Left hindlimb (tissue), 1 donor: ENCODE data around the gene ERC2.
A peak's percentile ranks its signal among the peaks of the same experiment; 100 is the strongest.
"Not testable (repeated sequence)": the region's sequence is repeated elsewhere in the genome, so short reads cannot be mapped to it uniquely, and the experiment has no call there.

ENCODE experiments used
- DNase-seq: peaks from one replicate; pipeline ENCODE4 v3.0.0-alpha.2; 2018

The ERC2 gene

GRCh38 chr3:55868347-55868746, 599.9 kb downstream of the ERC2 start:
- no peak for DNase-seq

- no peak for DNase-seq
Observed at GRCh38 chr3:55863028-55863427, 605.2 kb downstream of the ERC2 start.

- DNase-seq, result no peak
Observed at GRCh38 chr3:55860049-55860721, 608.1 kb downstream of the ERC2 start.

- DNase-seq, result no peak
Observed at GRCh38 chr3:55859305-55859704, 609.0 kb downstream of the ERC2 start.

DNA sequence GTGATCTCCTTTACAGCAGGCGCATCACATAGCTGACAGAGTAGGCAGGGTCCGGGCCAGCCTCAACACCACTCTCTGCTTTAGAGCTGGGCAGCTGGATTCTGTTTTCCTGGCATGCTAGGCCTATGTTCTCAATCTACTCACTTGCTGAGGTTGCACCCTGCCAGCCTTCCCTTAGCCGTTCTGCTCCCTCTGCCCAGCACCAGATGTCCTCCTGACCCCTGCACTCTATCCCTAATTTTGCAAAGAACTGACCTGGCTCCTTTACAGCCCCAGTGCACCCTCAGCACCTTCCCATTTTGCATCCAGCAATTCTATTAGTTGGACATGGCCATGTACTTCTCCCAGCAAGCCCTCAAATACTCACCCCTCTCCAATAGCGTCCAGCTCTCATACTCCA, 609.5 kb downstream of the ERC2 start:
- DNase-seq, result no peak

- no peak for DNase-seq
Observed at GRCh38 chr3:55858302-55858701, 610.0 kb downstream of the ERC2 start.

DNA sequence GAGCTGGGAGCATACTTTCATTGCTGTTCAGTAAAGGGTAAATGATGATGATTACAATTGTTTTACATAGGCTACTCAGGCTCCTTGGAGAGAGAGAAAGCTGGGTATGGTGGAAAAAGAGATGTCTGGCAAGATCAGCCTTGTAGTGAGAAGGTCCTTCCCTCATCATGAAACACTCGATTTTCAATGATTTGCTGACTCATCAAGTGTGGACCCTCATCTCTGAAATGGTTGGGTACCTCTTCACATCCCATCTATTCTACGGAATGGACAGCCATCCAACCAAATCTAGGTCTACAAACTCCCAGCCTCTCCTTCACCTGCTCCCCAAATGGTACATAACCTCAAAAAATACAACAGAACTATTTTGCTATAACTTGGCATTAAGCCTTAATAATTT, 610.6 kb downstream of the ERC2 start:
- DNase-seq, result no peak

DNA sequence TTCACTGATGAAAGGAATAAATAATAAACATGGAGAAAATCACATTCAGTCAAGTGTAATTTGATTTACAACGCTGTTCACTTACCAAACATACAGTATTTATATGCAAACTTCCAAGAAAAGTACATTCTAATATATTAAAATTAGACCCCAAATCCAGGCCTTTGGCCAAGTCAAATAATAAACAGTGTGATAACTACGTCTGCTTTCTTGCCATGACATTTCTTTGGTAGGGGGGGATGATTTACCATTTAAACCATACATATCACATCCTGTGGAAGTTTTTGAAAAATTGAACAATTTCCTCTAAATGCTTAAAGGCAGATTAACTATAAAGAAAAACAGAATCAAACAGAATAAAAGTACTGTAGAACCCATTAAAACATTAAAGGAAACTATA, 613.0 kb downstream of the ERC2 start:
- DNase-seq, result no peak

DNA sequence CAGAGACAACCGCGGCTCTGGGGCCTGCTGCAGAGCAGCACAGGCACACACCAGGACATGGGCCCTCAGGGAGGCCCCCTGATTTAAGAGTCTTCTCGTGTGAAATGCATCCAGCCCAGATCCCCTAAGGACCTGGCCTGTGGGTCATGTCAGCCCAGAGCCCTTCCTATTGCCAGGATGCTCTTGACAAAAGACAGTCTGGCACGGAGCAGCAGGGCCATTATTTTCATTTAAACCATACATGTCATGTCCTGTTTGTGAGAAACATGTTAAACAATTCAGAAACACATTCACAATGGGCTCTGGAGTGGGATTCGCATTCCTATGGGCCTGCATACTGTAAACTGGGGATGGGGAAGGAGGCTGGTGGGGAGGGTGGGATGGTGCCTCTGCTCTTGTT, 613.8 kb downstream of the ERC2 start:
- peak; percentile 40 for DNase-seq

GRCh38 chr3:55852326-55852725, 615.9 kb downstream of the ERC2 start:
- DNase-seq, result no peak

DNA sequence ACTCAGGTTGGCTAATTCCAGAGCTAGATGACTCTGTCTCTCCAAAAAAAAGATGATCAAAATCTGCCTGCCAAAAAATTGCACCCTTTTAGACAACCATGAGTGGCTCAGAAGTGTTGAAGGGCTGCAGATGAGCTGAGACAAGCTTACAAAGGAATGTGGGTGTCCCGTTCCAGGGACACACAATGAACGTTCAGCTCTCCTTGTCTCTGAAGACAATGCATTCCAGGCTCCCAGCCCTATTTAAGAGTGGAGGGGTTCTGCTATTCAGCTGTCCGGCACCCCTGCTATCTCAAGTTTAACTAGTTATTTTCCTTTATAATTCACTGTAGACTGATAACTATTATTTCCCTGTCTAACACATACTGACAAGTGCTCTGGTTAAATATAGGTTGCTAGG, 626.1 kb downstream of the ERC2 start:
- no peak for DNase-seq

DNA sequence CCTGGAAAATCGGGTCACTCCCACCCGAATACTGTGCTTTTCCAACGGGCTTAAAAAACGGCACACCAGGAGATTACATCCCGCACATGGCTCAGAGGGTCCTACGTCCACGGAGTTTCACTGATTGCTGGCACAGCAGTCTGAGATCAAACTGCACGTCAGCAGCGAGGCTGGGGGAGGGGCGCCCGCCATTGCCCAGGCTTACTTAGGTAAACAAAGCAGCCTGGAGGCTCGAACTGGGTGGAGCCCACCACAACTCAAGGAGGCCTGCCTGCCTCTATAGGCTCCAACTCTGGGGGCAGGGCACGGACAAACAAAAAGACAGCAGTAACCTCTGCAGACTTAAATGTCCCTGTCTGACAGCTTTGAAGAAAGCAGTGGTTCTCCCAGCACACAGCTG, 636.4 kb downstream of the ERC2 start:
- DNase-seq, result not testable (repeated sequence)

DNA sequence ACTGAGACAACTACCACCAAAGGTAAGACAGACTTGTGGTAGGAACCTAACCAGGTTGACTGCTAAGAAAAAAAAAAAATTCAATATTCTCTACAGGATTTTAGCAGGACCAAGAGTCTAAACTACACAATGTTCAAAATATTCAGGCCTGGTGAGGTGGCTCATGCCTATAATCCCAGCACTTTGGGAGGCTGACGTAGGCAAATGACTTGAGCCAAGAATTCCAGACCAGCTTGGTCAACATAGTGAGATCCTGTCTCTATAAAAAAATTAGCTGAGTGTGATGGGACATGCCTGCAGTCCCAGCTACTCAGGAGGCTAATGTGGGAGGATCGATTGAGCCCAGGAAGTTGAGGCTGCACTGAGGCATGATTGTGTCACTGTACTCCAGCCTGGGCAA, 639.6 kb downstream of the ERC2 start:
- DNase-seq, result no peak

GRCh38 chr3:55827786-55828185, 640.5 kb downstream of the ERC2 start:
- DNase-seq, result no peak

GRCh38 chr3:55826731-55827496, 641.4 kb downstream of the ERC2 start:
- DNase-seq, result no peak

DNA sequence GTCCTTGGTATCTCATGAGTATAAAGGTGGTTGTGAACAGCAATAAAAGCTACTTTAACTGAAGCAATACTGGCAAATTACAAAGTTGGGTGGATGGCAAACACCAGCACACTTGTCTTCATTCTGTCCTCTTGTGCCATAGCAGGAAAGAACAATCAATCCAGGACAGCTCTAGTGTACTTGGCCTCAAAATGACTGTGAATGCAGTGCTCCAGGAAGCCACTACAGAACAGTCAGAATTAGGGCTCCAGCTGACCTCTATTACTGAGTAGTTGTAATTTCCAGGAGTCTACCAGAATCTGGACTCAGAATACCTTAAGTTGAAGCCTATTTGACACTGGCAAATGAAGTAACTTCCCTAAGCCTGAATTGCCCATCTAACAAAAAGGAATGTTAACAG, 642.2 kb downstream of the ERC2 start:
- no peak for DNase-seq

DNA sequence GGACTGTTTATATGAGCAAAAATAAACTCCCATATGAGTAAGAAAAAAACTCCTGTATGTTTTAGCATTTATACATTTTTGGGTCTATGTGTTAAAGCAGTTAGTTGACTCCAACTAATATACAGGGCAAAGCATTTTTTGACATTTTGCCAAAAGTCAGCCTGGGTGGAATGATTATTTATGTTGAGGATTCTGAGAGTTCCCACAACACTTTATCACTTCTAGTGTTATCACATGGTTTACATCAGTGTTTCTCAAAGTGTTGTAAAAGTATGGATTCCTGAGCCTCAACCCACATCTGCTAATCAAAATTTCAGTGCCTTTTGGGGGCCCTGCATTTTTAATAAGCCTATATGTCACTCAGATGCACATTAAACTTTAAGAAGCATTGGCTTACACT, 643.9 kb downstream of the ERC2 start:
- DNase-seq, result no peak

DNA sequence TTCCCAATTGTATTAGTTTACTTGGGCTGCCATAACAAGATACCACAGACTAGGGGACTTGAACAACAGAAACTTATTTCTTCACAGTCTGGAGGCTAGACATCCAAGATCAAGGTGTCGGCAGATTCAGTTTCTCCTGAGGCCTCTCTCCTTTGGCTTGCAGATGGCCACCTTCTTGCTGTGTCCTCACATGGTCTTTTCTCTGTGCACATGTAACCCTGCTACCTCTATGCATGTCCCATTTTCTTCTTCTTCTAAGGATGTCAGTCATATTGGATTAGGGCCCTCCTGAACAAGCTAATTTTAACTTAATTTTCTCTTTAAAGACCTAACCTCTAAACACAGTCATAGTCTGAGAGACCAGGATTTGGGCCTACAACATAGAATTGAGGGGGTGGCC, 644.4 kb downstream of the ERC2 start:
- DNase-seq, result no peak

DNA sequence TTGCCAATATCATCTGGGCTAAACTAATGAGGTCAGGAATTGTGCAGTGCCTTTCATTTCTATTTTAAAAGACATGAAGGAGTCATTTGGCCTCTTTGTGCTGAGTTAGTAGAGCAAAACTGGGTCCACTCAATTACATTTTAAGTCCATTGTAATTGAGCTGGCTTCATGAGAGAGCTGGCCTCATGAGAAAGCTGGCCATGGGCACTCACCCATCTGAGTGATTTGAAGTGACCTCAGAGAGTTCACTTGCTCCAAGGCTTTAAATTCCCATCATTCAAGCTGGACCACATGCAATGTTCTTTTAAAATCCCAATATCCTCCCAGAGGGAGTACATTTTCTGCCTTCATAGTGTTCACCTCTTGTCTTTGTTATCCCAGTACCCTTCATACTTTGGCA, 645.3 kb downstream of the ERC2 start:
- no peak for DNase-seq

GRCh38 chr3:55819005-55819404, 649.3 kb downstream of the ERC2 start:
- DNase-seq, result no peak

DNA sequence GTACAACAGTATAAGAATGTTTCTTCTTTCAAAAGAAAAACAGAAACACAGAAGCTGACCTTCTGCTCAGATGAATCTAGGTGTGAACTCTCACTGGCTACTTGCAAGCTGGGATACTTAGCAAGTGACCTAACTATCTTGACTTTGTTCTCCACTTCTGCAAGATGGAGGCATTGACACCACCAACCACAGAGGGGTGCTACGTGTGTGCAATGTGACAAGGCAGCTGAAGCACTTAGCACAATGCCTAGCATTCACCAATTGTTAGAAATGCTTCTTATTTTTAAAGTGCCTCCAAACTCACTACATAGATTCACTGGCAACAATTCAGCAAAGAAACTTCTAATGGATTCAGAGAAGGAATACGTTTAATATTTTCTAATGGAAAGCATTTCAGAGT, 649.8 kb downstream of the ERC2 start:
- no peak for DNase-seq

GRCh38 chr3:55816794-55817576, 651.3 kb downstream of the ERC2 start:
- DNase-seq, result no peak

DNA sequence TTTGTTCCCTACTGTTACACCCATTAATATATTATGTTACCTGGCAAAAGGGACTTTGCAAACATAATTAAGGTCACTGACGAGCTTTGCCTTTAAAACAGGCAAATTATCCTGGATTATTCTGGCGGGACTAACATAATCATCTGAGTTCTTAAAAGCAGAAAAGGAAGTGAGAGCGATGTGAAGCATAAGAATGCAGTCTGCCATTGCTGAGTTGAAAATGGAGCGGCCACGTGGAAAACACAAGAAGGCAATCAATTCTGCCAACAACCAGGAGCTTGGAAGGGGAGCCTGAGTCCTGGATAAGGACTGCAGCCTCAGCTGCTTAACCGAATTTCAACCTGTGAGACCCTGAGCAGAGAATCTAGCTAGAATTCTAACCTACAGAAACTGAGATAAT, 653.0 kb downstream of the ERC2 start:
- DNase-seq, result no peak
